Heart right ventricle (tissue), 16 donors: Measurements from ENCODE around the gene FDPS. TPM values are rescaled to one million over a fixed set of nuclear protein-coding genes. Genes with fewer than 3 reads are reported as not detected.

ENCODE experiments used
- ATAC-seq, 8 donors: fragments of 200-7000 bp; cut with Tn5 transposase; one replicate each; pipeline ENCODE4 v1.9.1; 2020; ENCODE audit warnings: mild to moderate bottlenecking in 8 of 8, moderate library complexity in 8 of 8, moderate number of reproducible peaks in 1 of 8
- DNase-seq, 2 donors: peaks; one replicate each; pipeline ENCODE4 v3.0.0-alpha.2; 2020
- H3K27ac ChIP-seq, 10 donors: fragments of 200-600 bp; sonication (generic) in 2 of 10; one replicate each; pipeline versions ENCODE4 v1.5.0 to v1.8.0; 2020 to 2022; ENCODE audit warnings: mild to moderate bottlenecking in 3 of 10
- H3K27me3 ChIP-seq, 7 donors: fragments of 200-600 bp; one replicate each; pipeline ENCODE4 v1.8.0; 2021 to 2022; ENCODE audit warnings: mild to moderate bottlenecking in 2 of 7
- H3K36me3 ChIP-seq, 9 donors: fragments of 200-600 bp; sonication (generic) in 1 of 9; one replicate each; pipeline versions ENCODE4 v1.5.0 to v1.8.0; 2020 to 2022; ENCODE audit warnings: mild to moderate bottlenecking in 2 of 9
- H3K4me1 ChIP-seq, 9 donors: fragments of 200-600 bp; sonication (generic) in 1 of 9; one replicate each; pipeline versions ENCODE4 v1.5.0 to v1.8.0; 2020 to 2022; ENCODE audit warnings: mild to moderate bottlenecking in 4 of 9
- H3K4me3 ChIP-seq, 10 donors: fragments of 200-600 bp; sonication (generic) in 2 of 10; one replicate each; pipeline versions ENCODE4 v1.5.0 to v1.8.0; 2020 to 2022; ENCODE audit warnings: mild to moderate bottlenecking in 7 of 10, moderate library complexity in 2 of 10
- H3K9me3 ChIP-seq, 11 donors: fragments of 200-600 bp in 10 of 11; sonication (generic) in 2 of 11; one replicate each; pipeline versions ENCODE4 v1.5.0 to v1.8.0; 2013 to 2022; ENCODE audit warnings: mild to moderate bottlenecking in 2 of 11, control low read depth in 1 of 11, moderate library complexity in 1 of 11
- WGBS, 2 donors: extraction: QIAGEN DNeasy Blood & Tissue Kit; methylation state at CpG; one replicate each; pipeline ENCODE4 v1.1.7; 2013; ENCODE audit warnings: inconsistent platforms in 1 of 2; 5-methylcytosine and 5-hydroxymethylcytosine counted together
- intact Hi-C, 10 donors: fragments of 100-400 bp; cut with DNase I; formaldehyde crosslinking; loops; one replicate each; pipeline versions ENCODE4 v1.11.1 to v1.14.2; 2022
- polyA plus RNA-seq, 2 donors: library from polyadenylated mRNA; stranded (reverse); fragments of 200-250 nt; gene quantifications; one replicate each; pipeline ENCODE4 v1.2.3, GENCODE V29; 2013
- total RNA-seq, 10 donors: library from RNA; stranded (reverse); fragmentation: NEBNext Ultra II Directional in 3 of 10; extraction: Animal tissue kit (Norgen Biotek cat#: 25700) in 3 of 10; gene quantifications; one replicate each; pipeline versions ENCODE4 v1.2.1 to v1.2.4, GENCODE V29; 2021 to 2023
- TF ChIP-seq, protein P1 (sequence below), 9 donors: fragments of 200-600 bp; sonication (generic) in 2 of 9; IDR thresholded peaks; one replicate each; pipeline versions ENCODE4 v1.5.0 to v1.8.0; 2021 to 2022; ENCODE audit warnings: antibody characterized with exemption in 9 of 9, mild to moderate bottlenecking in 5 of 9, moderate library complexity in 1 of 9
- donor health status: Arrhythmogenic right ventricular cardiomyopathy.
- donor health status: ischemic (EF 13 %, LVEDD 7.1; RV severe dilation, severe dysfunction).
- donor health status: healthy with polysubstance abuse.
- donor health status: DM: no; HTN: yes; CAD: no.
- donor health status: DM: no; HTN: no; CAD: no.
- donor health status: ischemic (EF 25% LVEDD 6.9; RV normal size, moderate dysfunction).
- donor health status: ischemic (EF 25% LVEDD 5.7; RV mildly dilated, moderate dysfunction).
- donor health status: healthy.
- donor health status: DM: yes; HTN: yes; CAD: no.
- donor health status: Ischemic cardiomyopathy.
- donor health status: ischemic (EF 35%, LVEDD 5.7; RV mildly dilated, moderate dysfunction).
- donor health status: nonischemic (EF 11% LVEDD 7.7; RV severe dilation, severe dysfunction).
- donor health status: DM: yes; HTN: yes; CAD: no.
- donor health status: PGD.
- donor health status: ischemic (EF 29% LVEDD 5.4; RV normal size, mild dysfunction).
- donor health status: nonischemic (EF 23%, LVEDD 6.1; RV moderate dilation, normal function).

FDPS gene
- total and polyA plus RNA-seq, 12 donors = 63.1 to 113 (median 78.1) TPM

DNA sequence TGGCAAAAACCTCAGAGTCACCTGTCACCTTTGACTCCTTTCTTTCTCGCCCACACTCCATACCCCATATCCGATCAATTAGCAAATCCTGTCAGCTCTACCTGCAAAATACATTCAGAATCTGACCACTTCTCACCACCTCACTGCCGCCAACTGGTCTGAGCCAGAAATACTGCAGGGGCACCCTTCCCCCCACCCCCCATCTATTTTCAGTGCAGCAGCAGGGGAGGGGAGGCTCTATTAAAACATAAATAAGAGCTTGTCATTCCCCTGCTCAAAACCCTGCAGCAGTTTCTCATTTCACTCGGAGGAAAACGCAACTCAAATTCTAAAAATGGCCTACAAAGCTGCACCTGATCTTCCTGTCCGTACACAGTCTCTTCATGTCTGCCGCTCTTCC lies 11.3 kb upstream of the FDPS start:
- H3K9me3 ChIP-seq = no peaks in the 10 kb centered on the region
- TF ChIP-seq, protein P1, sequence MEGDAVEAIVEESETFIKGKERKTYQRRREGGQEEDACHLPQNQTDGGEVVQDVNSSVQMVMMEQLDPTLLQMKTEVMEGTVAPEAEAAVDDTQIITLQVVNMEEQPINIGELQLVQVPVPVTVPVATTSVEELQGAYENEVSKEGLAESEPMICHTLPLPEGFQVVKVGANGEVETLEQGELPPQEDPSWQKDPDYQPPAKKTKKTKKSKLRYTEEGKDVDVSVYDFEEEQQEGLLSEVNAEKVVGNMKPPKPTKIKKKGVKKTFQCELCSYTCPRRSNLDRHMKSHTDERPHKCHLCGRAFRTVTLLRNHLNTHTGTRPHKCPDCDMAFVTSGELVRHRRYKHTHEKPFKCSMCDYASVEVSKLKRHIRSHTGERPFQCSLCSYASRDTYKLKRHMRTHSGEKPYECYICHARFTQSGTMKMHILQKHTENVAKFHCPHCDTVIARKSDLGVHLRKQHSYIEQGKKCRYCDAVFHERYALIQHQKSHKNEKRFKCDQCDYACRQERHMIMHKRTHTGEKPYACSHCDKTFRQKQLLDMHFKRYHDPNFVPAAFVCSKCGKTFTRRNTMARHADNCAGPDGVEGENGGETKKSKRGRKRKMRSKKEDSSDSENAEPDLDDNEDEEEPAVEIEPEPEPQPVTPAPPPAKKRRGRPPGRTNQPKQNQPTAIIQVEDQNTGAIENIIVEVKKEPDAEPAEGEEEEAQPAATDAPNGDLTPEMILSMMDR (IDR thresholded peaks at IDR 0.05) = no peak
- intact Hi-C loops = no loop called here
- H3K36me3 ChIP-seq = no peaks in the 10 kb centered on the region
- H3K4me3 ChIP-seq = no peak overlapping the region
- H3K4me1 ChIP-seq = peaks cover 2 to 14% (median 6%) of the 10 kb centered on the region in 9 donors
- DNase-seq (no peak), ATAC-seq (no peak)
- WGBS, 2 donors = 67 to 72% methylated on average over 7 of the region's 7 CpGs
- H3K27ac ChIP-seq = no peak overlapping the region
- H3K27me3 ChIP-seq = peaks cover 9 to 47% (median 32%) of the 10 kb centered on the region in 7 donors

DNA sequence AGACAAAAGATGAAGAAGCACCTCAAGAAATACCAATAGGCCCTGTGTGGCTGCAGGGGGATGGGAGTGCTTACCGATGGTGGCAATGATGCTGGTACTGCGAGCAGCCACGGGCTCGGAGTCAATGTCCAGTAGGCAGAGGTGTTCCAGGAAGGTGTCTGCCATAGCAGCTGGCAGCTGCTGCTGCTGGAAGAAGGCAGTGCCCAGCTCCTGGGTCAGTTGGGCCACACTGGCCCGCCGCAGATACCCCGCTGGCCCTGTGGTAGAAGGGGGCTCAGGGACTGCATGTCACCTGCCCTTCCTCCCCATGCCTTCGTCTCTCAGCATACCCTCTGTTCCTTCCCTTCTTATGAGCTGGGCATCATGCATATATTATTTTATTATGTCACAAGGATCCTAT lies 8.6 kb upstream of the FDPS start:
- WGBS, 2 donors = 95% methylated on average over 8 of the region's 8 CpGs
- Histone ChIP-seq H3K9me3 (no peaks in the 10 kb centered on the region), H3K27ac (no peak overlapping the region), H3K4me3 (no peak overlapping the region), H3K36me3 (no peaks in the 10 kb centered on the region), H3K27me3 (peaks cover 2 to 29% (median 20%) of the 10 kb centered on the region in 7 donors), H3K4me1 (peaks cover 2 to 8% (median 5%) of the 10 kb centered on the region in 9 donors)
- intact Hi-C loops = no loop called here
- TF ChIP-seq, protein P1 (IDR thresholded peaks at IDR 0.05) = no peak
- DNase-seq (no peak), ATAC-seq (no peak)

DNA sequence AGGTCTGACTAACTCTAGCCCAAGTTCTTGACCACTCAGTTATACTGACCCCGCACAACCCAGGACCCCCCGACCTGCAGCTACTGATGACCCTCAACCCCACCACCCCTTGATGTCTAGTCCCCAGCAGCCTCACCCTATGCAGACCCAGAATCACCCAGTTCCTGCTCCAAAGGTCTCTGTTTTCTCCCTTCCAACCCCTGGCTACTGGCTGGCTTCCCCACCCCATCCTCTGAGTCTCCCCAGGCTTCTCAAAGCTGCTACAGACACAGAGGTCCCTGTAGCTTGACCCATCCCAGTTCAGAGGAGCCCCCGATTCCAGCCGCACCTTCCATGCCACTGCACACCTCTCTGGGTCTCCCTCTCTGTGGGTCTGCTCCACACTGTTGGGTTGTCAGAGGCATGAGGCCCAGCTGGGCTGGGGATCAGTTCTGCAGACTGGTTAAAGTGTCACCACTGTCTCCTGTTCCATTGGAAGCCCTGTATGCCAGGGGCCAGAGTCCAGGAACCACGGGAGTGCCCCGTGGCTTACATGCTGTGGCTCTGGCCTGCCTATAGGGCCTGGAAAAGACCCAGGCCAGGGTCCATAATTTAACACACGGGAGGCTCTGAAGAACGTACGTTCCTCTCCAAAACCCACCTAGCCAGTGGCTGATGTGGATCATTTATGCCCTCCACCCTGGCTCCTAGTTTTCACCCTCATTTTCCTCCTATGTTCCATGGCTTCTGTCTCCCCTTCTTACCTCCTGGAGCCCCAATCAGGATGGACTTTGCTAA lies 7.9 kb upstream of the FDPS start:
- 86 to 88% methylated on average over 9 of the region's 9 CpGs for WGBS, 2 donors
- H3K36me3 ChIP-seq = no peaks in the 10 kb centered on the region
- peak in 1 of 8 donors; percentile 19 for ATAC-seq
- intact Hi-C loops = no loop called here
- H3K27me3 ChIP-seq = peaks cover 0 to 22% (median 12%) of the 10 kb centered on the region in 7 donors
- no peak overlapping the region for H3K27ac ChIP-seq
- peaks cover 0 to under 1% (median 0%) of the 10 kb centered on the region in 9 donors for H3K4me1 ChIP-seq
- H3K4me3 ChIP-seq = no peak overlapping the region
- TF ChIP-seq, protein P1 (IDR thresholded peaks at IDR 0.05) = no peak
- no peaks in the 10 kb centered on the region for H3K9me3 ChIP-seq
- no peak for DNase-seq

DNA sequence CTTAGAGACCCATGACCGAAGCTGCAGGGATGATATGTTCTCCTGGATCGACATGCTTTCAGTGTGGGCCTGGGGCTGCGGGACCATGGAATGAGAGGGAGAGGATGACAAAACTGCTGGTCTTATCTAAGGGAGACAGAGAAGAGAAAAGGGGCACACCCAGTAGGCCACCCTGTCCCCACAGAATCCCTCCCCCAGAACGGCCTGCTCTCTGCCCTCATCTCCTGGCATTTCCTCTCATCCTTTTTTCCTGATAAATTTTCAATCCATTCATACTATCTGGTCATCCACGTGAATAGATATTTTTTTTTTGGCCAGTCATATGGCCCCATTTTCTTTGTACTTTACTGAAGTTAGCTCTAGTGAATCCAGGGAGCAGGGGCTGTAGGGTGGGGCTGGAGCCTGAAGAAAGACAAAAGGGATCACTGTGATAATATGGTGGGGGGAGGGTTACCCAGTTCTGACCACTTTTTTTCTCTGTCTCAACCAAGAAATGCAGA lies 7.3 kb upstream of the FDPS start, which contains the start of gene PKLR:
PKLR (minus strand) TSS at position 97 of the 500 bp plus-strand sequence; CDS start at position 54, 43 bp downstream.
- ATAC-seq = no peak
- no peak within 1 kb of the TSS for H3K27ac ChIP-seq
- H3K27me3 ChIP-seq = peaks cover 0 to 16% (median 6%) of the 10 kb centered on the region in 7 donors
- intact Hi-C loops = no loop called here
- WGBS, 2 donors = 79 to 84% methylated on average over 5 of the region's 5 CpGs
- H3K4me3 ChIP-seq = no peak within 1 kb of the TSS
- DNase-seq = no peak
- no peaks in the 10 kb centered on the region for H3K9me3 ChIP-seq
- no peaks in the 10 kb centered on the region for H3K4me1 ChIP-seq
- no peaks in the 10 kb centered on the region for H3K36me3 ChIP-seq
- TF ChIP-seq, protein P1 (IDR thresholded peaks at IDR 0.05) = no peak
